Colonic mucosa (tissue), 4 donors: ENCODE data around the gene TPM3. TPM values are rescaled to one million over a fixed set of nuclear protein-coding genes. Genes with fewer than 3 reads are reported as not detected.
"Not testable (repeated sequence)": the region's sequence is repeated elsewhere in the genome, so short reads cannot be mapped to it uniquely, and the experiment has no call there.

Source experiments
- DNase-seq: peaks from one replicate; pipeline ENCODE4 v3.0.0-alpha.2; 2020
- H3K27ac ChIP-seq: fragments of 200-600 bp; one replicate; pipeline ENCODE4 v1.8.0; 2021
- H3K27me3 ChIP-seq: fragments of 200-600 bp; one replicate; pipeline ENCODE4 v1.8.0; 2021
- H3K36me3 ChIP-seq: fragments of 200-600 bp; one replicate; pipeline ENCODE4 v1.8.0; 2021
- H3K4me1 ChIP-seq: fragments of 200-600 bp; one replicate; pipeline ENCODE4 v1.8.0; 2021; ENCODE audit warnings: mild to moderate bottlenecking
- H3K4me3 ChIP-seq: fragments of 200-600 bp; one replicate; pipeline ENCODE4 v1.8.0; 2021
- H3K9ac ChIP-seq, 2 donors: one replicate each; pipeline ENCODE4 v1.7.0; 2013; ENCODE audit warnings: control low read depth in 2 of 2, low read depth in 2 of 2, low read length in 2 of 2
- H3K9me3 ChIP-seq: fragments of 200-600 bp; one replicate; pipeline ENCODE4 v1.8.0; 2021
- intact Hi-C: fragments of 100-400 bp; cut with DNase I; formaldehyde crosslinking; loops from one replicate; pipeline ENCODE4 v1.14.1; 2022
- total RNA-seq, 2 donors: library from RNA; stranded (reverse); fragmentation: NEBNext Ultra II Directional in 1 of 2; extraction: Animal tissue kit (Norgen Biotek cat#: 25700) in 1 of 2; gene quantifications; one replicate each; pipeline ENCODE4 v1.2.1, GENCODE V29; 2021
- TF ChIP-seq, protein P1 (sequence below): fragments of 200-600 bp; IDR thresholded peaks from one replicate; pipeline ENCODE4 v1.8.0; 2022; ENCODE audit warnings: antibody characterized with exemption, mild to moderate bottlenecking
- donor health status: healthy.
- donor health status: DM: no; HTN: no; CAD: no.
- donor health status: DM: no; HTN: no; CAD: no.

The TPM3 gene
- total RNA-seq, 2 donors from 2014 or later = 502 to 757 TPM

DNA sequence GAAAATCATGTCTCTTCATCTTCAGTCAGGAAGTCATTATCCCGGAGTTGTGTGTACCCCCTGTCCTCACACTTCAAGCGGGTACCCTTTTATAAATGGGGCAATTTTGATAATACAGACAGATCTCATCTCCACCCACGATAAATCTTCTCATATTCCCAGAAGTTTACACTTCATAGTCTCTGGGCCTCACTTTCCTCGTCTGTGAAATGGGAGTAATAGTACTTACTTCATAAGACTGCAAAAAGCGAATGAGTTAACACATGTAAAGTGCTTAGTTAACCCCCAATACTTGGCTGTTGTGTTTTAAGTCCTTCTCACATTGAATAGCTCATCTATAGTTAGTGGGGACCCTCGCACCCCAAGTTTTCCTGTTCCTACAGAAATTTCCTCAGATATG lies 37.8 kb downstream of the TPM3 start:
- Histone ChIP-seq H3K27me3 (no peaks in the 10 kb centered on the region), H3K36me3 (no peaks in the 10 kb centered on the region), H3K4me1 (no peaks in the 10 kb centered on the region), H3K9me3 (no peaks in the 10 kb centered on the region), H3K9ac (no peak overlapping the region), H3K4me3 (no peak overlapping the region), H3K27ac (no peak overlapping the region)
- no peak for DNase-seq
- TF ChIP-seq, protein P1, sequence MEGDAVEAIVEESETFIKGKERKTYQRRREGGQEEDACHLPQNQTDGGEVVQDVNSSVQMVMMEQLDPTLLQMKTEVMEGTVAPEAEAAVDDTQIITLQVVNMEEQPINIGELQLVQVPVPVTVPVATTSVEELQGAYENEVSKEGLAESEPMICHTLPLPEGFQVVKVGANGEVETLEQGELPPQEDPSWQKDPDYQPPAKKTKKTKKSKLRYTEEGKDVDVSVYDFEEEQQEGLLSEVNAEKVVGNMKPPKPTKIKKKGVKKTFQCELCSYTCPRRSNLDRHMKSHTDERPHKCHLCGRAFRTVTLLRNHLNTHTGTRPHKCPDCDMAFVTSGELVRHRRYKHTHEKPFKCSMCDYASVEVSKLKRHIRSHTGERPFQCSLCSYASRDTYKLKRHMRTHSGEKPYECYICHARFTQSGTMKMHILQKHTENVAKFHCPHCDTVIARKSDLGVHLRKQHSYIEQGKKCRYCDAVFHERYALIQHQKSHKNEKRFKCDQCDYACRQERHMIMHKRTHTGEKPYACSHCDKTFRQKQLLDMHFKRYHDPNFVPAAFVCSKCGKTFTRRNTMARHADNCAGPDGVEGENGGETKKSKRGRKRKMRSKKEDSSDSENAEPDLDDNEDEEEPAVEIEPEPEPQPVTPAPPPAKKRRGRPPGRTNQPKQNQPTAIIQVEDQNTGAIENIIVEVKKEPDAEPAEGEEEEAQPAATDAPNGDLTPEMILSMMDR = no peak
- intact Hi-C loops = no loop called here

DNA sequence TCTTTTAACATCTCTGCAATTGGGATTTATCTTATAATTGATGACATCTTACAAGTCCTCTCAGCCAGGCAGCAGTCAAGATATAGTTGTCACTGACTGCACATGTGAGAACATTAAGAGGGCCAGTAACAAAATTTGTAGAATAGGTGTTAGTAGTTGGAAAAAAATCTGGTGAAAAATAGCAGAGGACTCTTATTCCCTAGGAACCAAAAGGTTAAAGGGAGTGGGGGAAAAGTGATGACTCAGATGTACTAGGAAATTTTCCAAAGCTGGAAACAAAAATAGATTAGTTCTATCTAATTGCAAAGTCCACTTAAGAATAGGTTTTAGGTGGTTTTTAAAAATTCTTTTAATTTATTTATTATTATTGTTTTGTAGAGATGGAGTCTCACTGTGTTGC lies 40.6 kb downstream of the TPM3 start:
- TF ChIP-seq, protein P1 = no peak
- H3K27ac ChIP-seq = no peak overlapping the region
- intact Hi-C loops = no loop called here
- H3K9ac ChIP-seq = no peak overlapping the region
- no peak for DNase-seq
- H3K4me1 ChIP-seq = no peaks in the 10 kb centered on the region
- H3K4me3 ChIP-seq = no peak overlapping the region
- H3K27me3 ChIP-seq = no peaks in the 10 kb centered on the region
- no peaks in the 10 kb centered on the region for H3K9me3 ChIP-seq
- no peaks in the 10 kb centered on the region for H3K36me3 ChIP-seq

DNA sequence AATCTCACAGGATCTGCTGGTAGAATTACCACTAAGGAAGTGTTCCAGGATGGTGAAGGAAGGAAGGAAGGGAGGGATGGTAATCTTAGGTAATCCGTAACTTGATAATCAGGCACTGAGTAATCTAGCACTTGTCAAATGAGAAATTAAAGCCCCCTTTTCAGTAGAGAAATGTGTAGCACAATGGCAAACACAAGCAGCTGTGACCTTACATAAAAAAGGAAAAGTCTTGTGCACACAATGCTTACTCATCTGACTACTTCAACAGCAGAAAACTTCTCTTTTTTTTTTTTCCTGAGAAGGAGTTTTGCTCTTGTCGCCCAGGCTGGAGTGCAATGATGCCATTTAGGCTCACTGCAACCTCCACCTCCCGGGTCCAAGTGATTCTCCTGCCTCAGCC lies 43.1 kb downstream of the TPM3 start:
- TF ChIP-seq, protein P1 = no peak
- H3K27me3 ChIP-seq = no peaks in the 10 kb centered on the region

DNA sequence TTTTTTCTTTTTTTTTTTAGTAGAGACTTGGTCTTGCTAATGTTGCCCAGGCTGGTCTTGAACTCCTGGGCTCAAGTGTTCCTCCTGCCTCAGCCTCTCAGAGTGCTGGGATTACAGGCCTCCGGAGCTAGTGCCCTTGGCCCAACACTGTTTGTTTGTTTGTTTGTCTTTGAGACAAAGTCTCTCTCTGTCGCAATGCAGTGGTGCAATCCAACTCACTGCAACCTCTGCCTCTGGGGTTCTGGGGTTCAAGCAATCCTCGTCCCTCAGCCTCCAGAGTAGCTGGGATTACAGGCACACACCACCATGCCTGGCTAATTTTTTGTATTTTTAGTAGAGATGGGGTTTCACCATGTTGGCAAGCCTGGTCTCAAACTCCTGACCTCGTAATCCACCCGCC lies 44.4 kb downstream of the TPM3 start:
- intact Hi-C loops, H3K9ac ChIP-seq, H3K4me3 ChIP-seq, H3K27me3 ChIP-seq, DNase-seq, H3K27ac ChIP-seq, H3K9me3 ChIP-seq, H3K36me3 ChIP-seq, H3K4me1 ChIP-seq: not testable (repeated sequence)

More for the DNA sequence above, 43.1 kb downstream of the TPM3 start:
- no peak for DNase-seq
- intact Hi-C loops = no loop called here
- H3K4me3 ChIP-seq = no peak overlapping the region
- H3K36me3 ChIP-seq = no peaks in the 10 kb centered on the region
- H3K27ac ChIP-seq = no peak overlapping the region
- H3K9ac ChIP-seq = no peak overlapping the region
- H3K9me3 ChIP-seq = no peaks in the 10 kb centered on the region
- no peaks in the 10 kb centered on the region for H3K4me1 ChIP-seq

DNA sequence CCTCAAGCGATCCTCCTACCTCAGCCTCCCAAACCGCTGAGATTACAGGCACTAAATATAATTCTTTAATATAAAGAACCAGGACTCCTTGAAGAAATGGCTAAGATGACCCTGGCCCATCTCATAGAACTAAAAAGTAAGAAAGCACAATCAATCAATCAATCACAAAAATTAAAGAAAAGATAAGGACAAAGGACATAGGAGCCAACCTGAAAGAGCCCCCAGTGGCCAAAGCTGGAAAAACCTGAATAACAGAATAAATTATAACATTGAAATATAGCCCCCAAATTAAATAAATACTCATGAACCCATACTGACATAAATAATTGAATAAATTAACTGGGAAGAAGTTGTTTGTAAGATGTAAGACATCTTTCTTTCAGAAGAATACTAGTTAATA lies 45.9 kb downstream of the TPM3 start:
- intact Hi-C loops = no loop called here
- no peaks in the 10 kb centered on the region for H3K27me3 ChIP-seq
- H3K4me3 ChIP-seq = no peak overlapping the region
- H3K9ac ChIP-seq = no peak overlapping the region
- no peaks in the 10 kb centered on the region for H3K9me3 ChIP-seq
- H3K36me3 ChIP-seq = no peaks in the 10 kb centered on the region
- DNase-seq = no peak
- H3K27ac ChIP-seq = no peak overlapping the region
- TF ChIP-seq, protein P1 = peak; percentile 20
- no peaks in the 10 kb centered on the region for H3K4me1 ChIP-seq

DNA sequence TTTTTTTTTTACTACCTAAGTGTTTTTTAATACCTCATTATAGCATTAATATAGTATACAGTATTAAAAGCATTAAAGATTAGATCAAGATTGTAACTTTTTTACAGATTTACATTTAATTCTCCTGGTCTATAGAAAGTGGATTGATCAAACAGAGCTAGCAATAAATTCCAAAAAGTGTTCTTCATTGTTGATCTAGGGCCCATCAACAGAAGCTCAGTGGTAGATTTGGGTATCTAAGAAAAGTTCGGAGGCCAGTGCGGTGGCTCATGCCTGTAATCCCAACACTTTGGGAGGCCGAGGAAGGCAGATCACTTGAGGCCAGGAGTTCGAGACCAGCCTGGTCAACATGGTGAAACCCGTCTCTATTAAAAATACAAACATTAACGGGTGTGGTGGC lies 49.5 kb downstream of the TPM3 start:
- Histone ChIP-seq H3K4me3 (no peak overlapping the region), H3K4me1 (no peaks in the 10 kb centered on the region), H3K36me3 (no peaks in the 10 kb centered on the region), H3K9ac (no peak overlapping the region), H3K27ac (no peak overlapping the region), H3K9me3 (no peaks in the 10 kb centered on the region), H3K27me3 (no peaks in the 10 kb centered on the region)
- intact Hi-C loops = no loop called here
- TF ChIP-seq, protein P1 = no peak
- DNase-seq = no peak
